Measurements from ENCODE around the gene AKAP8L. TPM values are rescaled to one million over a fixed set of nuclear protein-coding genes. Genes with fewer than 3 reads are reported as not detected.
A peak's percentile ranks its signal among the peaks of the same experiment; 100 is the strongest.

The AKAP8L gene
- total and polyA plus RNA-seq, 10 of the 15 experiments (the other 5 are each of a cell fraction or from before 2014, with no cell fraction given): 0.66 to 64.3 (median 40.0) TPM

- TF ChIP-seq KLF5 (IDR thresholded peaks at IDR 0.05; ENCODE audit: partially characterized antibody): peak; percentile 97
- no peak for TF ChIP-seq ZNF274 (IDR thresholded peaks at IDR 0.05; ENCODE audit: insufficient read depth, insufficient read length)
- no peak for TF ChIP-seq ZNF622 (IDR thresholded peaks at IDR 0.05)
- TF ChIP-seq KDM1A (IDR thresholded peaks at IDR 0.05; ENCODE audit: borderline replicate concordance): no peak
- peak; percentile 79 for TF ChIP-seq NBN (IDR thresholded peaks at IDR 0.05)
- no peak for TF ChIP-seq IRF5 (IDR thresholded peaks at IDR 0.05; ENCODE audit: borderline replicate concordance)
- TF ChIP-seq RUNX3 (IDR thresholded peaks at IDR 0.05; ENCODE audit: low read length): peak; percentile 94
- TF ChIP-seq MTA2 (IDR thresholded peaks at IDR 0.05; ENCODE audit: low read depth): no peak
- no peak for TF ChIP-seq SREBF1 (IDR thresholded peaks at IDR 0.05; ENCODE audit: low read length)
- TF ChIP-seq CREB1 (IDR thresholded peaks at IDR 0.05; ENCODE audit: low read depth): peak; percentile 47
- TF ChIP-seq, protein P1, sequence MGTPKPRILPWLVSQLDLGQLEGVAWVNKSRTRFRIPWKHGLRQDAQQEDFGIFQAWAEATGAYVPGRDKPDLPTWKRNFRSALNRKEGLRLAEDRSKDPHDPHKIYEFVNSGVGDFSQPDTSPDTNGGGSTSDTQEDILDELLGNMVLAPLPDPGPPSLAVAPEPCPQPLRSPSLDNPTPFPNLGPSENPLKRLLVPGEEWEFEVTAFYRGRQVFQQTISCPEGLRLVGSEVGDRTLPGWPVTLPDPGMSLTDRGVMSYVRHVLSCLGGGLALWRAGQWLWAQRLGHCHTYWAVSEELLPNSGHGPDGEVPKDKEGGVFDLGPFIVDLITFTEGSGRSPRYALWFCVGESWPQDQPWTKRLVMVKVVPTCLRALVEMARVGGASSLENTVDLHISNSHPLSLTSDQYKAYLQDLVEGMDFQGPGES (IDR thresholded peaks at IDR 0.05): peak; percentile 99
- 0 out of 2 replicates have a peak, but pooled peaks have one; percentile 73 for TF ChIP-seq STAT1 (conservative IDR thresholded peaks at IDR 0.05)
- TF ChIP-seq SUPT20H (IDR thresholded peaks at IDR 0.05; ENCODE audit: borderline replicate concordance, control insufficient read depth, low read depth, low read length): no peak
- peak; percentile 39 for TF ChIP-seq RELA (IDR thresholded peaks at IDR 0.05; ENCODE audit: borderline replicate concordance, partially characterized antibody)
- TF ChIP-seq BACH1 (IDR thresholded peaks at IDR 0.05; ENCODE audit: borderline replicate concordance): no peak; the same call in none of the 2 replicates
- TF ChIP-seq, protein P2, sequence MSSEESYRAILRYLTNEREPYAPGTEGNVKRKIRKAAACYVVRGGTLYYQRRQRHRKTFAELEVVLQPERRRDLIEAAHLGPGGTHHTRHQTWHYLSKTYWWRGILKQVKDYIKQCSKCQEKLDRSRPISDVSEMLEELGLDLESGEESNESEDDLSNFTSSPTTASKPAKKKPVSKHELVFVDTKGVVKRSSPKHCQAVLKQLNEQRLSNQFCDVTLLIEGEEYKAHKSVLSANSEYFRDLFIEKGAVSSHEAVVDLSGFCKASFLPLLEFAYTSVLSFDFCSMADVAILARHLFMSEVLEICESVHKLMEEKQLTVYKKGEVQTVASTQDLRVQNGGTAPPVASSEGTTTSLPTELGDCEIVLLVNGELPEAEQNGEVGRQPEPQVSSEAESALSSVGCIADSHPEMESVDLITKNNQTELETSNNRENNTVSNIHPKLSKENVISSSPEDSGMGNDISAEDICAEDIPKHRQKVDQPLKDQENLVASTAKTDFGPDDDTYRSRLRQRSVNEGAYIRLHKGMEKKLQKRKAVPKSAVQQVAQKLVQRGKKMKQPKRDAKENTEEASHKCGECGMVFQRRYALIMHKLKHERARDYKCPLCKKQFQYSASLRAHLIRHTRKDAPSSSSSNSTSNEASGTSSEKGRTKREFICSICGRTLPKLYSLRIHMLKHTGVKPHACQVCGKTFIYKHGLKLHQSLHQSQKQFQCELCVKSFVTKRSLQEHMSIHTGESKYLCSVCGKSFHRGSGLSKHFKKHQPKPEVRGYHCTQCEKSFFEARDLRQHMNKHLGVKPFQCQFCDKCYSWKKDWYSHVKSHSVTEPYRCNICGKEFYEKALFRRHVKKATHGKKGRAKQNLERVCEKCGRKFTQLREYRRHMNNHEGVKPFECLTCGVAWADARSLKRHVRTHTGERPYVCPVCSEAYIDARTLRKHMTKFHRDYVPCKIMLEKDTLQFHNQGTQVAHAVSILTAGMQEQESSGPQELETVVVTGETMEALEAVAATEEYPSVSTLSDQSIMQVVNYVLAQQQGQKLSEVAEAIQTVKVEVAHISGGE (CRISPR knock-in tag; IDR thresholded peaks at IDR 0.05): no peak
- TF ChIP-seq, protein P3, sequence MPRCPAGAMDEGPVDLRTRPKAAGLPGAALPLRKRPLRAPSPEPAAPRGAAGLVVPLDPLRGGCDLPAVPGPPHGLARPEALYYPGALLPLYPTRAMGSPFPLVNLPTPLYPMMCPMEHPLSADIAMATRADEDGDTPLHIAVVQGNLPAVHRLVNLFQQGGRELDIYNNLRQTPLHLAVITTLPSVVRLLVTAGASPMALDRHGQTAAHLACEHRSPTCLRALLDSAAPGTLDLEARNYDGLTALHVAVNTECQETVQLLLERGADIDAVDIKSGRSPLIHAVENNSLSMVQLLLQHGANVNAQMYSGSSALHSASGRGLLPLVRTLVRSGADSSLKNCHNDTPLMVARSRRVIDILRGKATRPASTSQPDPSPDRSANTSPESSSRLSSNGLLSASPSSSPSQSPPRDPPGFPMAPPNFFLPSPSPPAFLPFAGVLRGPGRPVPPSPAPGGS (IDR thresholded peaks at IDR 0.05; ENCODE audit: borderline replicate concordance, insufficient read depth, low read depth, low read length, poor library complexity, severe bottlenecking): peak; percentile 74
- TF ChIP-seq, protein P4, sequence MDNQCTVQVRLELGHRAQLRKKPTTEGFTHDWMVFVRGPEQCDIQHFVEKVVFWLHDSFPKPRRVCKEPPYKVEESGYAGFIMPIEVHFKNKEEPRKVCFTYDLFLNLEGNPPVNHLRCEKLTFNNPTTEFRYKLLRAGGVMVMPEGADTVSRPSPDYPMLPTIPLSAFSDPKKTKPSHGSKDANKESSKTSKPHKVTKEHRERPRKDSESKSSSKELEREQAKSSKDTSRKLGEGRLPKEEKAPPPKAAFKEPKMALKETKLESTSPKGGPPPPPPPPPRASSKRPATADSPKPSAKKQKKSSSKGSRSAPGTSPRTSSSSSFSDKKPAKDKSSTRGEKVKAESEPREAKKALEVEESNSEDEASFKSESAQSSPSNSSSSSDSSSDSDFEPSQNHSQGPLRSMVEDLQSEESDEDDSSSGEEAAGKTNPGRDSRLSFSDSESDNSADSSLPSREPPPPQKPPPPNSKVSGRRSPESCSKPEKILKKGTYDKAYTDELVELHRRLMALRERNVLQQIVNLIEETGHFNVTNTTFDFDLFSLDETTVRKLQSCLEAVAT (IDR thresholded peaks at IDR 0.05): peak; percentile 81
- TF ChIP-seq RB1 (IDR thresholded peaks at IDR 0.05; ENCODE audit: borderline replicate concordance): peak; percentile 47; the same call in 1 of the 2 replicates
- TF ChIP-seq SUZ12 (IDR thresholded peaks at IDR 0.05; ENCODE audit: unreplicated experiment): no peak
- no peak for TF ChIP-seq SREBF2 (IDR thresholded peaks at IDR 0.05; ENCODE audit: low read length)
- peak; percentile 56; the same call in 1 of the 2 replicates for TF ChIP-seq CREM (IDR thresholded peaks at IDR 0.05; ENCODE audit: low read depth)
These were observed at the start of gene AKAP8L (continued) for GRCh38 chr19:15418579-15419412.
